HG02973 (cell line): ENCODE data around the gene CACNA1C.

Source experiments
- ATAC-seq: cut with Tn5 transposase; IDR thresholded peaks from one replicate; pipeline ENCODE4 v1.9.1; 2021; ENCODE audit warnings: moderate library complexity; ENCODE audit not compliant: unreplicated experiment

The CACNA1C gene

GRCh38 chr12:2593045-2593444, 540.3 kb downstream of the CACNA1C start:
- ATAC-seq: no peak

GRCh38 chr12:2596441-2596840, 543.7 kb downstream of the CACNA1C start:
- no peak for ATAC-seq

- no peak for ATAC-seq
Observed at GRCh38 chr12:2605301-2605700, 552.5 kb downstream of the CACNA1C start.

GRCh38 chr12:2606186-2606910, 553.6 kb downstream of the CACNA1C start:
- ATAC-seq: no peak

GRCh38 chr12:2607881-2608607, 555.3 kb downstream of the CACNA1C start:
- no peak for ATAC-seq

- no peak for ATAC-seq
Observed at GRCh38 chr12:2608608-2608945, 555.8 kb downstream of the CACNA1C start.

- ATAC-seq: no peak
Observed at GRCh38 chr12:2609020-2609419, 556.2 kb downstream of the CACNA1C start.

- no peak for ATAC-seq
Observed at GRCh38 chr12:2610358-2610757, 557.6 kb downstream of the CACNA1C start.

GRCh38 chr12:2613326-2614073, 560.7 kb downstream of the CACNA1C start:
- ATAC-seq: no peak

- ATAC-seq: no peak
Observed at GRCh38 chr12:2614341-2614740, 561.6 kb downstream of the CACNA1C start.

GRCh38 chr12:2615665-2616402, 563.0 kb downstream of the CACNA1C start:
- no peak for ATAC-seq

GRCh38 chr12:2616763-2617162, 564.0 kb downstream of the CACNA1C start:
- no peak for ATAC-seq

- no peak for ATAC-seq
Observed at GRCh38 chr12:2617365-2617764, 564.6 kb downstream of the CACNA1C start.

- ATAC-seq: no peak
Observed at GRCh38 chr12:2618291-2618995, 565.7 kb downstream of the CACNA1C start.

GRCh38 chr12:2619136-2619535, 566.3 kb downstream of the CACNA1C start:
- no peak for ATAC-seq

GRCh38 chr12:2622460-2622859, 569.7 kb downstream of the CACNA1C start:
- no peak for ATAC-seq

- ATAC-seq: no peak
Observed at GRCh38 chr12:2623472-2623871, 570.7 kb downstream of the CACNA1C start.

GRCh38 chr12:2624543-2625288, 571.9 kb downstream of the CACNA1C start:
- ATAC-seq: no peak

- no peak for ATAC-seq
Observed at GRCh38 chr12:2625289-2625612, 572.5 kb downstream of the CACNA1C start.
